K562 (cell line): ENCODE data around the gene REM2.

ENCODE experiments used
- CHD2 ChIP-seq: IDR thresholded peaks from 2 replicates; pipeline ENCODE4 v1.6.1; 2011; ENCODE audit warnings: low read depth, low read length
- ELF1 ChIP-seq: fragments of 200-800 bp; sonication (Bioruptor generic); IDR thresholded peaks from 2 replicates; pipeline ENCODE4 v1.6.1; 2016; ENCODE audit warnings: missing genetic modification characterization, missing compliant biosample characterization
- EP300 ChIP-seq: IDR thresholded peaks from 2 replicates; pipeline ENCODE4 v1.6.1; 2012; ENCODE audit warnings: low read length, improper control_type of control experiment
- HSF4 ChIP-seq: fragments of 250-450 bp; sonication (Bioruptor Pico); IDR thresholded peaks from 2 replicates; pipeline ENCODE4 v2.1.2; 2022; ENCODE audit warnings: mild to moderate bottlenecking, moderate library complexity, borderline replicate concordance
- MBD2 ChIP-seq: sonication (generic); IDR thresholded peaks from 2 replicates; pipeline ENCODE4 v1.6.1; 2016; ENCODE audit warnings: low read depth, borderline replicate concordance
- MTA1 ChIP-seq: fragments of 450-650 bp; IDR thresholded peaks from 2 replicates; pipeline ENCODE4 v1.6.1; 2017; ENCODE audit warnings: borderline replicate concordance
- POLR2AphosphoS5 ChIP-seq: IDR thresholded peaks from 2 replicates; pipeline ENCODE4 v1.6.1; 2011; ENCODE audit warnings: mild to moderate bottlenecking, low read depth, low read length, moderate library complexity; ENCODE audit not compliant: control insufficient read depth, insufficient read depth
- TCF3 ChIP-seq: sonication (generic); formaldehyde crosslinking; IDR thresholded peaks from 2 replicates; pipeline ENCODE4 v1.4.0; 2020; ENCODE audit warnings: mild to moderate bottlenecking, missing genetic modification reagents
- XRCC3 ChIP-seq: fragments of 450-650 bp; IDR thresholded peaks from 2 replicates; pipeline ENCODE4 v1.6.1; 2017; ENCODE audit warnings: mild to moderate bottlenecking, moderate library complexity
- TF ChIP-seq, protein P1 (sequence below): fragments of 450-650 bp; IDR thresholded peaks from 2 replicates; pipeline ENCODE4 v1.6.1; 2017; ENCODE audit warnings: mild to moderate bottlenecking, moderate library complexity
- TF ChIP-seq, protein P2 (sequence below), 2 experiments: fragments of 450-650 bp; formaldehyde crosslinking in 1 of 2; IDR thresholded peaks; 2 replicates each; pipeline versions ENCODE4 v1.4.0 to v1.6.1; 2014 to 2020; ENCODE audit warnings: mild to moderate bottlenecking in 2 of 2, borderline replicate concordance in 1 of 2, low read depth in 1 of 2
- TF ChIP-seq, protein P3 (sequence below), 3 experiments: IDR thresholded peaks in 2 of 3; conservative IDR thresholded peaks in 1 of 3; 2 replicates each; pipeline ENCODE4 v1.5.1; 2011 to 2012; ENCODE audit warnings: low read length in 3 of 3, mild to moderate bottlenecking in 3 of 3, control low read depth in 2 of 3, improper control_type of control experiment in 1 of 3, inconsistent platforms in 1 of 3, low read depth in 1 of 3, mixed read lengths in 1 of 3, moderate library complexity in 1 of 3; ENCODE audit not compliant: insufficient read depth in 2 of 3

- TF ChIP-seq, protein P1, sequence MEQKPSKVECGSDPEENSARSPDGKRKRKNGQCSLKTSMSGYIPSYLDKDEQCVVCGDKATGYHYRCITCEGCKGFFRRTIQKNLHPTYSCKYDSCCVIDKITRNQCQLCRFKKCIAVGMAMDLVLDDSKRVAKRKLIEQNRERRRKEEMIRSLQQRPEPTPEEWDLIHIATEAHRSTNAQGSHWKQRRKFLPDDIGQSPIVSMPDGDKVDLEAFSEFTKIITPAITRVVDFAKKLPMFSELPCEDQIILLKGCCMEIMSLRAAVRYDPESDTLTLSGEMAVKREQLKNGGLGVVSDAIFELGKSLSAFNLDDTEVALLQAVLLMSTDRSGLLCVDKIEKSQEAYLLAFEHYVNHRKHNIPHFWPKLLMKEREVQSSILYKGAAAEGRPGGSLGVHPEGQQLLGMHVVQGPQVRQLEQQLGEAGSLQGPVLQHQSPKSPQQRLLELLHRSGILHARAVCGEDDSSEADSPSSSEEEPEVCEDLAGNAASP = no peak
- no peak for TF ChIP-seq EP300
- TF ChIP-seq, protein P2, sequence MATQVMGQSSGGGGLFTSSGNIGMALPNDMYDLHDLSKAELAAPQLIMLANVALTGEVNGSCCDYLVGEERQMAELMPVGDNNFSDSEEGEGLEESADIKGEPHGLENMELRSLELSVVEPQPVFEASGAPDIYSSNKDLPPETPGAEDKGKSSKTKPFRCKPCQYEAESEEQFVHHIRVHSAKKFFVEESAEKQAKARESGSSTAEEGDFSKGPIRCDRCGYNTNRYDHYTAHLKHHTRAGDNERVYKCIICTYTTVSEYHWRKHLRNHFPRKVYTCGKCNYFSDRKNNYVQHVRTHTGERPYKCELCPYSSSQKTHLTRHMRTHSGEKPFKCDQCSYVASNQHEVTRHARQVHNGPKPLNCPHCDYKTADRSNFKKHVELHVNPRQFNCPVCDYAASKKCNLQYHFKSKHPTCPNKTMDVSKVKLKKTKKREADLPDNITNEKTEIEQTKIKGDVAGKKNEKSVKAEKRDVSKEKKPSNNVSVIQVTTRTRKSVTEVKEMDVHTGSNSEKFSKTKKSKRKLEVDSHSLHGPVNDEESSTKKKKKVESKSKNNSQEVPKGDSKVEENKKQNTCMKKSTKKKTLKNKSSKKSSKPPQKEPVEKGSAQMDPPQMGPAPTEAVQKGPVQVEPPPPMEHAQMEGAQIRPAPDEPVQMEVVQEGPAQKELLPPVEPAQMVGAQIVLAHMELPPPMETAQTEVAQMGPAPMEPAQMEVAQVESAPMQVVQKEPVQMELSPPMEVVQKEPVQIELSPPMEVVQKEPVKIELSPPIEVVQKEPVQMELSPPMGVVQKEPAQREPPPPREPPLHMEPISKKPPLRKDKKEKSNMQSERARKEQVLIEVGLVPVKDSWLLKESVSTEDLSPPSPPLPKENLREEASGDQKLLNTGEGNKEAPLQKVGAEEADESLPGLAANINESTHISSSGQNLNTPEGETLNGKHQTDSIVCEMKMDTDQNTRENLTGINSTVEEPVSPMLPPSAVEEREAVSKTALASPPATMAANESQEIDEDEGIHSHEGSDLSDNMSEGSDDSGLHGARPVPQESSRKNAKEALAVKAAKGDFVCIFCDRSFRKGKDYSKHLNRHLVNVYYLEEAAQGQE (IDR thresholded peaks at IDR 0.05; ENCODE audit: borderline replicate concordance) = no peak
- TF ChIP-seq, protein P2 (CRISPR knock-in tag; IDR thresholded peaks at IDR 0.05; ENCODE audit: low read depth) = no peak
- no peak for TF ChIP-seq MTA1
- TF ChIP-seq, protein P3, sequence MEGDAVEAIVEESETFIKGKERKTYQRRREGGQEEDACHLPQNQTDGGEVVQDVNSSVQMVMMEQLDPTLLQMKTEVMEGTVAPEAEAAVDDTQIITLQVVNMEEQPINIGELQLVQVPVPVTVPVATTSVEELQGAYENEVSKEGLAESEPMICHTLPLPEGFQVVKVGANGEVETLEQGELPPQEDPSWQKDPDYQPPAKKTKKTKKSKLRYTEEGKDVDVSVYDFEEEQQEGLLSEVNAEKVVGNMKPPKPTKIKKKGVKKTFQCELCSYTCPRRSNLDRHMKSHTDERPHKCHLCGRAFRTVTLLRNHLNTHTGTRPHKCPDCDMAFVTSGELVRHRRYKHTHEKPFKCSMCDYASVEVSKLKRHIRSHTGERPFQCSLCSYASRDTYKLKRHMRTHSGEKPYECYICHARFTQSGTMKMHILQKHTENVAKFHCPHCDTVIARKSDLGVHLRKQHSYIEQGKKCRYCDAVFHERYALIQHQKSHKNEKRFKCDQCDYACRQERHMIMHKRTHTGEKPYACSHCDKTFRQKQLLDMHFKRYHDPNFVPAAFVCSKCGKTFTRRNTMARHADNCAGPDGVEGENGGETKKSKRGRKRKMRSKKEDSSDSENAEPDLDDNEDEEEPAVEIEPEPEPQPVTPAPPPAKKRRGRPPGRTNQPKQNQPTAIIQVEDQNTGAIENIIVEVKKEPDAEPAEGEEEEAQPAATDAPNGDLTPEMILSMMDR (IDR thresholded peaks at IDR 0.05 in 2 of 3, conservative IDR thresholded peaks at IDR 0.05 in 1 of 3; ENCODE audit: insufficient read depth in 2 of 3, low read depth in 1 of 3, low read length in 3 of 3) = no peak
- TF ChIP-seq CHD2 = no peak
- TF ChIP-seq MBD2 = no peak
- TF ChIP-seq XRCC3 = no peak
- no peak for TF ChIP-seq HSF4 (CRISPR knock-in tag)
- TF ChIP-seq ELF1 (tag) = no peak
- no peak for TF ChIP-seq TCF3 (CRISPR knock-in tag)
- no peak for TF ChIP-seq POLR2AphosphoS5
Measured at GRCh38 chr14:22850944-22851764, 31.9 kb upstream of the REM2 start.
